WTC11 (cell line): ENCODE results near the gene EMP2.

Experiments used
- CBFB ChIP-seq: sonication (generic); formaldehyde crosslinking; IDR thresholded peaks from 2 replicates; pipeline ENCODE4 v1.8.1; 2022; ENCODE audit warnings: mild to moderate bottlenecking, low read depth, missing genetic modification reagents
- FOXJ3 ChIP-seq: sonication (generic); formaldehyde crosslinking; IDR thresholded peaks from 2 replicates; pipeline ENCODE4 v1.9.0; 2021; ENCODE audit warnings: missing genetic modification reagents, mild to moderate bottlenecking, borderline replicate concordance
- NR2C2 ChIP-seq: sonication (generic); formaldehyde crosslinking; IDR thresholded peaks from 2 replicates; pipeline ENCODE4 v1.8.0; 2022; ENCODE audit warnings: mild to moderate bottlenecking, missing genetic modification reagents
- ZNF423 ChIP-seq: fragments of 250-450 bp; sonication (Bioruptor Pico); IDR thresholded peaks from 2 replicates; pipeline ENCODE4 v2.1.2; 2022; ENCODE audit warnings: mild to moderate bottlenecking, moderate library complexity
- TF ChIP-seq, protein P1 (sequence below): fragments of 200-600 bp; IDR thresholded peaks from 2 replicates; pipeline ENCODE4 v1.8.0; 2022; ENCODE audit warnings: antibody characterized with exemption
- TF ChIP-seq, protein P2 (sequence below): sonication (generic); formaldehyde crosslinking; IDR thresholded peaks from 2 replicates; pipeline ENCODE4 v1.8.1; 2022; ENCODE audit warnings: low read depth, missing genetic modification reagents, borderline replicate concordance
- TF ChIP-seq, protein P3 (sequence below): fragments of 250-450 bp; sonication (Bioruptor Pico); IDR thresholded peaks from 2 replicates; pipeline ENCODE4 v1.9.0; 2021; ENCODE audit warnings: moderate library complexity, mild to moderate bottlenecking, inconsistent platforms, borderline replicate concordance
- TF ChIP-seq, protein P4 (sequence below): sonication (generic); formaldehyde crosslinking; IDR thresholded peaks from 2 replicates; pipeline ENCODE4 v1.8.1; 2023; ENCODE audit warnings: mild to moderate bottlenecking, missing genetic modification reagents, moderate library complexity

DNA sequence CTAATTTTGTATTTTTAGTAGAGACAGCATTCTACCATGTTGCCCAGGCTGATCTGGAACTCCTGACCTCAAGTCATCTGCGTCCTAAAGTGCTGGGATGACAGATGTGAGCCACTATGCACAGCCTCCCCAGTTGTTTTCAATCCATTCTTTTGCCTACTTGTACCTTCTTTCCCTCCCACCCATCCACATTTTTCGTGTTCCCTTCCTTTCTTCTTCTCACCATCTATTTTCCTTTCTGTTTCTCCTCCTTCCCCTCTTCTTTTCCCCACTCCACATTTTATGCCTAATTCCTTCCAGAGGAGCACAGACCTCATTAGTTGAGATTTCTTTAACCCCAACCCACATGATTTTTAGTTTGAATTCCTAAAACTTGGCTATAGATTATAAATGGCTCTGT, 100.2 kb downstream of the EMP2 start:
- TF ChIP-seq, protein P1, sequence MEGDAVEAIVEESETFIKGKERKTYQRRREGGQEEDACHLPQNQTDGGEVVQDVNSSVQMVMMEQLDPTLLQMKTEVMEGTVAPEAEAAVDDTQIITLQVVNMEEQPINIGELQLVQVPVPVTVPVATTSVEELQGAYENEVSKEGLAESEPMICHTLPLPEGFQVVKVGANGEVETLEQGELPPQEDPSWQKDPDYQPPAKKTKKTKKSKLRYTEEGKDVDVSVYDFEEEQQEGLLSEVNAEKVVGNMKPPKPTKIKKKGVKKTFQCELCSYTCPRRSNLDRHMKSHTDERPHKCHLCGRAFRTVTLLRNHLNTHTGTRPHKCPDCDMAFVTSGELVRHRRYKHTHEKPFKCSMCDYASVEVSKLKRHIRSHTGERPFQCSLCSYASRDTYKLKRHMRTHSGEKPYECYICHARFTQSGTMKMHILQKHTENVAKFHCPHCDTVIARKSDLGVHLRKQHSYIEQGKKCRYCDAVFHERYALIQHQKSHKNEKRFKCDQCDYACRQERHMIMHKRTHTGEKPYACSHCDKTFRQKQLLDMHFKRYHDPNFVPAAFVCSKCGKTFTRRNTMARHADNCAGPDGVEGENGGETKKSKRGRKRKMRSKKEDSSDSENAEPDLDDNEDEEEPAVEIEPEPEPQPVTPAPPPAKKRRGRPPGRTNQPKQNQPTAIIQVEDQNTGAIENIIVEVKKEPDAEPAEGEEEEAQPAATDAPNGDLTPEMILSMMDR = no peak
- TF ChIP-seq FOXJ3 (CRISPR knock-in tag) = no peak
- TF ChIP-seq NR2C2 (CRISPR knock-in tag) = no peak
- TF ChIP-seq, protein P2, sequence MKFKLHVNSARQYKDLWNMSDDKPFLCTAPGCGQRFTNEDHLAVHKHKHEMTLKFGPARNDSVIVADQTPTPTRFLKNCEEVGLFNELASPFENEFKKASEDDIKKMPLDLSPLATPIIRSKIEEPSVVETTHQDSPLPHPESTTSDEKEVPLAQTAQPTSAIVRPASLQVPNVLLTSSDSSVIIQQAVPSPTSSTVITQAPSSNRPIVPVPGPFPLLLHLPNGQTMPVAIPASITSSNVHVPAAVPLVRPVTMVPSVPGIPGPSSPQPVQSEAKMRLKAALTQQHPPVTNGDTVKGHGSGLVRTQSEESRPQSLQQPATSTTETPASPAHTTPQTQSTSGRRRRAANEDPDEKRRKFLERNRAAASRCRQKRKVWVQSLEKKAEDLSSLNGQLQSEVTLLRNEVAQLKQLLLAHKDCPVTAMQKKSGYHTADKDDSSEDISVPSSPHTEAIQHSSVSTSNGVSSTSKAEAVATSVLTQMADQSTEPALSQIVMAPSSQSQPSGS (CRISPR knock-in tag) = no peak
- TF ChIP-seq, protein P3, sequence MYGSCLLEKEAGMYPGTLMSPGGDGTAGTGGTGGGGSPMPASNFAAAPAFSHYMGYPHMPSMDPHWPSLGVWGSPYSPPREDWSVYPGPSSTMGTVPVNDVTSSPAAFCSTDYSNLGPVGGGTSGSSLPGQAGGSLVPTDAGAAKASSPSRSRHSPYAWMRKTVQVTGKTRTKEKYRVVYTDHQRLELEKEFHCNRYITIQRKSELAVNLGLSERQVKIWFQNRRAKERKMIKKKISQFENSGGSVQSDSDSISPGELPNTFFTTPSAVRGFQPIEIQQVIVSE (CRISPR knock-in tag) = no peak
- TF ChIP-seq CBFB (CRISPR knock-in tag) = no peak
- TF ChIP-seq, protein P4, sequence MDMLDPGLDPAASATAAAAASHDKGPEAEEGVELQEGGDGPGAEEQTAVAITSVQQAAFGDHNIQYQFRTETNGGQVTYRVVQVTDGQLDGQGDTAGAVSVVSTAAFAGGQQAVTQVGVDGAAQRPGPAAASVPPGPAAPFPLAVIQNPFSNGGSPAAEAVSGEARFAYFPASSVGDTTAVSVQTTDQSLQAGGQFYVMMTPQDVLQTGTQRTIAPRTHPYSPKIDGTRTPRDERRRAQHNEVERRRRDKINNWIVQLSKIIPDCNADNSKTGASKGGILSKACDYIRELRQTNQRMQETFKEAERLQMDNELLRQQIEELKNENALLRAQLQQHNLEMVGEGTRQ = no peak
- TF ChIP-seq ZNF423 = no peak
